ENCODE results near the gene PON2. TPM values are rescaled to one million over a fixed set of nuclear protein-coding genes. Genes with fewer than 3 reads are reported as not detected.

PON2 gene
- total and polyA plus RNA-seq, 2 experiments from 2014 or later = 39.4 to 42.4 TPM

GRCh38 chr7:95407751-95408150 is 27.1 kb downstream of the PON2 start:
- H3K4me1 Mint-ChIP-seq = no peaks in the 10 kb centered on the region; the same call in 2 of the 3 replicates
- Histone ChIP-seq H3K4me3 (no peak overlapping the region), H3K27ac (ENCODE audit: low read depth) (no peak overlapping the region; the same call in 1 of the 2 replicates), H4K20me1 (replicated peaks; ENCODE audit: insufficient read depth) (no peaks in the 10 kb centered on the region), H3K4me2 (no peak overlapping the region), H3K4me1 (ENCODE audit: insufficient read depth) (no peaks in the 10 kb centered on the region), H3K27me3 (ENCODE audit: insufficient read depth) (no peaks in the 10 kb centered on the region), H2AFZ (no peak overlapping the region), H3F3A (replicated peaks; ENCODE audit: low read depth) (no peaks in the 10 kb centered on the region), H3K36me3 (ENCODE audit: insufficient read depth) (no peaks in the 10 kb centered on the region; the same call in 1 of the 2 replicates), H3K79me2 (replicated peaks; ENCODE audit: insufficient read depth) (no peaks in the 10 kb centered on the region), H3K9me2 (ENCODE audit: insufficient read depth) (no peaks in the 10 kb centered on the region)
- peak; percentile 24 for DNase-seq (ENCODE audit: low spot score)
- no peak overlapping the region for H3K4me3 Mint-ChIP-seq
- peaks cover 15% of the 10 kb centered on the region; the same call in 2 of the 3 replicates for H3K36me3 Mint-ChIP-seq (ENCODE audit: low read depth)
- H3K27ac Mint-ChIP-seq = peak overlapping the region; percentile 9; the same call in 1 of the 2 replicates
- peaks cover 1% of the 10 kb centered on the region for H3K27me3 Mint-ChIP-seq (ENCODE audit: insufficient read depth, low read depth, poor library complexity)
- TF ChIP-seq ZNF462 (CRISPR knock-in tag; IDR thresholded peaks at IDR 0.05) = no peak
- H3K9me3 Mint-ChIP-seq = no peaks in the 10 kb centered on the region
- ATAC-seq = peak; percentile 62

GRCh38 chr7:95405800-95406199 is 29.0 kb downstream of the PON2 start:
- H3K9me3 Mint-ChIP-seq = no peaks in the 10 kb centered on the region
- Histone ChIP-seq H3K27me3 (ENCODE audit: insufficient read depth) (no peaks in the 10 kb centered on the region), H3K36me3 (ENCODE audit: insufficient read depth) (no peaks in the 10 kb centered on the region; the same call in 1 of the 2 replicates), H4K20me1 (replicated peaks; ENCODE audit: insufficient read depth) (no peaks in the 10 kb centered on the region), H2AFZ (no peak overlapping the region), H3K27ac (ENCODE audit: low read depth) (no peak overlapping the region), H3F3A (replicated peaks; ENCODE audit: low read depth) (no peaks in the 10 kb centered on the region), H3K9me2 (ENCODE audit: insufficient read depth) (no peaks in the 10 kb centered on the region), H3K79me2 (replicated peaks; ENCODE audit: insufficient read depth) (no peaks in the 10 kb centered on the region), H3K4me2 (no peak overlapping the region), H3K4me3 (no peak overlapping the region), H3K4me1 (ENCODE audit: insufficient read depth) (no peaks in the 10 kb centered on the region)
- H3K4me3 Mint-ChIP-seq = no peak overlapping the region
- DNase-seq (ENCODE audit: low spot score) (no peak), ATAC-seq (no peak)
- H3K27ac Mint-ChIP-seq = no peak overlapping the region
- no peaks in the 10 kb centered on the region; the same call in 2 of the 3 replicates for H3K4me1 Mint-ChIP-seq
- peaks cover 1% of the 10 kb centered on the region for H3K27me3 Mint-ChIP-seq (ENCODE audit: insufficient read depth, low read depth, poor library complexity)
- peaks cover 15% of the 10 kb centered on the region; the same call in 2 of the 3 replicates for H3K36me3 Mint-ChIP-seq (ENCODE audit: low read depth)
- TF ChIP-seq REST (IDR thresholded peaks at IDR 0.05; ENCODE audit: unreplicated experiment) (no peak), EZH2phosphoT487 (IDR thresholded peaks at IDR 0.05; ENCODE audit: unreplicated experiment) (no peak), CTCF (conservative IDR thresholded peaks at IDR 0.05; ENCODE audit: low read depth in 2 of 2) (no peak), NANOG (IDR thresholded peaks at IDR 0.05; ENCODE audit: borderline replicate concordance) (no peak), STAT1 (IDR thresholded peaks at IDR 0.05; ENCODE audit: unreplicated experiment) (no peak), EZH2 (IDR thresholded peaks at IDR 0.05; ENCODE audit: low read depth, unreplicated experiment) (no peak), ZNF331 (CRISPR knock-in tag; IDR thresholded peaks at IDR 0.05; ENCODE audit: low read depth) (no peak), POLR2AphosphoS5 (IDR thresholded peaks at IDR 0.05; ENCODE audit: low read depth) (no peak)
